Naive thymus-derived CD8-positive, alpha-beta T cell (primary cell): ENCODE data around the gene ELFN2. TPM values are rescaled to one million over a fixed set of nuclear protein-coding genes. Genes with fewer than 3 reads are reported as not detected.
"Not testable (repeated sequence)": the region's sequence is repeated elsewhere in the genome, so short reads cannot be mapped to it uniquely, and the experiment has no call there.

Experiments used
- ATAC-seq, 2 donors: fragments of 150-1000 bp; cut with Tn5 transposase in 1 of 2; sonication (Bioruptor Pico), chemical (Tn5 transposase) in 1 of 2; 1 replicate in 1 of 2; 2 replicates in 1 of 2; pipeline ENCODE4 v1.10.0; 2021; ENCODE audit warnings: mild to moderate bottlenecking in 2 of 2, moderate library complexity in 2 of 2
- POLR2A ChIA-PET: fragments of 350-600 bp; sonication (Branson Sonifier 250); formaldehyde crosslinking; loops from one replicate; lab custom pipeline; 2021; ENCODE audit warnings: antibody characterized with exemption; lab: Charles Lee
- DNase-seq, 10 donors: peaks; one replicate each; pipeline versions ENCODE4 v3.0.0 to v3.0.0-alpha.2; 2020 to 2022
- H3K27ac Mint-ChIP-seq, 10 donors: one replicate each; pipeline ENCODE4 v1.8.0; 2020 to 2022; ENCODE audit warnings: mild to moderate bottlenecking in 10 of 10, mixed read lengths in 10 of 10, moderate library complexity in 4 of 10, inconsistent platforms in 1 of 10
- H3K27me3 Mint-ChIP-seq, 5 donors: one replicate each; pipeline ENCODE4 v1.8.0; 2021 to 2022; ENCODE audit warnings: mixed read lengths in 5 of 5
- H3K36me3 Mint-ChIP-seq, 3 donors: one replicate each; pipeline ENCODE4 v1.8.0; 2020 to 2022; ENCODE audit warnings: mixed read lengths in 3 of 3, mild to moderate bottlenecking in 2 of 3, inconsistent platforms in 1 of 3
- H3K4me1 Mint-ChIP-seq, 4 donors: one replicate each; pipeline ENCODE4 v1.8.0; 2021 to 2022; ENCODE audit warnings: mixed read lengths in 4 of 4
- H3K4me3 Mint-ChIP-seq, 10 donors: one replicate each; pipeline ENCODE4 v1.8.0; 2020 to 2022; ENCODE audit warnings: mild to moderate bottlenecking in 10 of 10, mixed read lengths in 10 of 10, moderate library complexity in 6 of 10, inconsistent platforms in 1 of 10
- H3K9me3 Mint-ChIP-seq, 9 donors: one replicate each; pipeline ENCODE4 v1.8.0; 2020 to 2022; ENCODE audit warnings: mixed read lengths in 9 of 9, mild to moderate bottlenecking in 3 of 9, inconsistent platforms in 1 of 9, moderate library complexity in 1 of 9
- polyA plus RNA-seq, 3 donors: library from polyadenylated mRNA; unstranded; fragments of 300-500 nt; fragmentation: Illumina TruSeq; gene quantifications; one replicate each; pipeline ENCODE4 v1.2.3, GENCODE V29; 2021
- total RNA-seq, 8 experiments: library from RNA in 2 of 8; stranded (reverse) in 2 of 8; gene quantifications; one replicate each; pipeline ENCODE4 v1.2.3 and lab custom pipeline; 2021 to 2026

The ELFN2 gene
- total and polyA plus RNA-seq, 5 experiments from 2014 or later = 0.55 to 0.88 TPM; not detected in 3

- ATAC-seq = no peak
- POLR2A ChIA-PET = interaction anchor here (0.6 kb wide), 1 partner anchor 627 kb away, joined by 4 read pairs; the partner anchor contains the start of gene IFT27
- H3K9me3 Mint-ChIP-seq = no peaks in the 10 kb centered on the region
- peaks cover 0 to 2% (median 0%) of the 10 kb centered on the region in 5 donors for H3K27me3 Mint-ChIP-seq
- H3K27ac Mint-ChIP-seq = peak overlapping the region in 1 of 10 donors; percentile 77
- H3K4me1 Mint-ChIP-seq = peaks cover 0 to 3% (median 0%) of the 10 kb centered on the region in 4 donors
- no peak overlapping the region for H3K4me3 Mint-ChIP-seq
- H3K36me3 Mint-ChIP-seq = no peaks in the 10 kb centered on the region
- no peak for DNase-seq
Measured at GRCh38 chr22:37403267-37403960, 23.9 kb downstream of the ELFN2 start.

- POLR2A ChIA-PET = no interaction called here
Measured at GRCh38 chr22:37402184-37402506, 25.1 kb downstream of the ELFN2 start.

GRCh38 chr22:37401401-37402183, 25.7 kb downstream of the ELFN2 start:
- Mint-ChIP-seq H3K4me1 (peaks cover 0 to 5% (median 2%) of the 10 kb centered on the region in 4 donors), H3K9me3 (no peaks in the 10 kb centered on the region), H3K4me3 (no peak overlapping the region), H3K27me3 (peaks cover 2 to 9% (median 4%) of the 10 kb centered on the region in 5 donors), H3K27ac (no peak overlapping the region), H3K36me3 (no peaks in the 10 kb centered on the region)
- POLR2A ChIA-PET = no interaction called here
- DNase-seq (no peak), ATAC-seq (no peak)

More at GRCh38 chr22:37402184-37402506, 25.1 kb downstream of the ELFN2 start:
- H3K36me3 Mint-ChIP-seq = no peaks in the 10 kb centered on the region
- peaks cover 0 to 3% (median 0%) of the 10 kb centered on the region in 4 donors for H3K4me1 Mint-ChIP-seq
- no peak overlapping the region for H3K4me3 Mint-ChIP-seq
- H3K27ac Mint-ChIP-seq = no peak overlapping the region
- H3K27me3 Mint-ChIP-seq = peaks cover 0 to 3% (median 2%) of the 10 kb centered on the region in 5 donors
- DNase-seq = no peak
- no peak for ATAC-seq
- H3K9me3 Mint-ChIP-seq = no peaks in the 10 kb centered on the region

- Mint-ChIP-seq H3K4me1 (peaks cover 0 to 6% (median 3%) of the 10 kb centered on the region in 4 donors), H3K36me3 (no peaks in the 10 kb centered on the region), H3K27me3 (peaks cover 3 to 12% (median 7%) of the 10 kb centered on the region in 5 donors), H3K9me3 (no peaks in the 10 kb centered on the region), H3K27ac (peak overlapping the region in 1 of 10 donors; percentile 61), H3K4me3 (no peak overlapping the region)
- DNase-seq (no peak), ATAC-seq (no peak)
- POLR2A ChIA-PET = no interaction called here
Measured at GRCh38 chr22:37400719-37401118, 26.6 kb downstream of the ELFN2 start.

- H3K4me3 Mint-ChIP-seq, H3K4me1 Mint-ChIP-seq, POLR2A ChIA-PET, H3K36me3 Mint-ChIP-seq, ATAC-seq, DNase-seq, H3K27ac Mint-ChIP-seq, H3K9me3 Mint-ChIP-seq: not testable (repeated sequence)
- H3K27me3 Mint-ChIP-seq = peaks cover 3 to 12% (median 7%) of the 10 kb centered on the region in 5 donors
Measured at GRCh38 chr22:37399457-37399856, 27.8 kb downstream of the ELFN2 start.

- DNase-seq = no peak
- Mint-ChIP-seq H3K36me3 (no peaks in the 10 kb centered on the region), H3K4me1 (peaks cover 0 to 6% (median 3%) of the 10 kb centered on the region in 4 donors), H3K4me3 (no peak overlapping the region), H3K9me3 (no peaks in the 10 kb centered on the region), H3K27ac (no peak overlapping the region), H3K27me3 (peaks cover 3 to 12% (median 7%) of the 10 kb centered on the region in 5 donors)
- POLR2A ChIA-PET = no interaction called here
- ATAC-seq = no peak
Measured at GRCh38 chr22:37397226-37397625, 30.1 kb downstream of the ELFN2 start.

GRCh38 chr22:37396488-37397084, 30.7 kb downstream of the ELFN2 start:
- H3K27me3 Mint-ChIP-seq = peaks cover 3 to 12% (median 7%) of the 10 kb centered on the region in 5 donors
- no peak for DNase-seq
- H3K4me3 Mint-ChIP-seq = no peak overlapping the region
- no peaks in the 10 kb centered on the region for H3K9me3 Mint-ChIP-seq
- ATAC-seq = no peak
- no peaks in the 10 kb centered on the region for H3K36me3 Mint-ChIP-seq
- peaks cover 0 to 6% (median 2%) of the 10 kb centered on the region in 4 donors for H3K4me1 Mint-ChIP-seq
- POLR2A ChIA-PET = no interaction called here
- peak overlapping the region in 1 of 10 donors; percentile 60 for H3K27ac Mint-ChIP-seq

- no peaks in the 10 kb centered on the region for H3K36me3 Mint-ChIP-seq
- POLR2A ChIA-PET = no interaction called here
- H3K4me3 Mint-ChIP-seq = no peak overlapping the region
- H3K27me3 Mint-ChIP-seq = peaks cover 3 to 12% (median 7%) of the 10 kb centered on the region in 5 donors
- H3K9me3 Mint-ChIP-seq = no peaks in the 10 kb centered on the region
- ATAC-seq (no peak), DNase-seq (no peak)
- H3K4me1 Mint-ChIP-seq = peaks cover 0 to 6% (median 2%) of the 10 kb centered on the region in 4 donors
- H3K27ac Mint-ChIP-seq = no peak overlapping the region
Measured at GRCh38 chr22:37394341-37394740, 32.9 kb downstream of the ELFN2 start.

GRCh38 chr22:37393746-37394145, 33.5 kb downstream of the ELFN2 start:
- Mint-ChIP-seq H3K4me3 (no peak overlapping the region), H3K4me1 (peaks cover 0 to 6% (median 2%) of the 10 kb centered on the region in 4 donors), H3K27ac (peak overlapping the region in 2 of 10 donors; percentile 5 to 73), H3K27me3 (peaks cover 3 to 12% (median 7%) of the 10 kb centered on the region in 5 donors), H3K36me3 (no peaks in the 10 kb centered on the region), H3K9me3 (no peaks in the 10 kb centered on the region)
- no peak for DNase-seq
- POLR2A ChIA-PET = no interaction called here
- ATAC-seq = no peak

GRCh38 chr22:37392721-37393328, 34.5 kb downstream of the ELFN2 start:
- ATAC-seq (no peak), DNase-seq (no peak)
- H3K4me3 Mint-ChIP-seq = no peak overlapping the region
- no peak overlapping the region for H3K27ac Mint-ChIP-seq
- no peaks in the 10 kb centered on the region for H3K36me3 Mint-ChIP-seq
- peaks cover 0 to 6% (median 2%) of the 10 kb centered on the region in 4 donors for H3K4me1 Mint-ChIP-seq
- H3K9me3 Mint-ChIP-seq = no peaks in the 10 kb centered on the region
- peaks cover 2 to 12% (median 7%) of the 10 kb centered on the region in 5 donors for H3K27me3 Mint-ChIP-seq
- POLR2A ChIA-PET = no interaction called here

- POLR2A ChIA-PET = no interaction called here
- DNase-seq (no peak), ATAC-seq (no peak)
- peaks cover 0 to 5% (median 1%) of the 10 kb centered on the region in 4 donors for H3K4me1 Mint-ChIP-seq
- H3K27me3 Mint-ChIP-seq = peaks cover 1 to 11% (median 2%) of the 10 kb centered on the region in 5 donors
- no peak overlapping the region for H3K4me3 Mint-ChIP-seq
- H3K36me3 Mint-ChIP-seq = no peaks in the 10 kb centered on the region
- H3K27ac Mint-ChIP-seq = peak overlapping the region in 1 of 10 donors; percentile 9
- no peaks in the 10 kb centered on the region for H3K9me3 Mint-ChIP-seq
Measured at GRCh38 chr22:37391702-37392101, 35.6 kb downstream of the ELFN2 start.

GRCh38 chr22:37390075-37390474, 37.2 kb downstream of the ELFN2 start:
- peaks cover 0 to 7% (median 0%) of the 10 kb centered on the region in 5 donors for H3K27me3 Mint-ChIP-seq
- no peak overlapping the region for H3K27ac Mint-ChIP-seq
- H3K36me3 Mint-ChIP-seq = no peaks in the 10 kb centered on the region
- DNase-seq (no peak), ATAC-seq (no peak)
- POLR2A ChIA-PET = no interaction called here
- H3K4me3 Mint-ChIP-seq = no peak overlapping the region
- no peaks in the 10 kb centered on the region for H3K9me3 Mint-ChIP-seq
- H3K4me1 Mint-ChIP-seq = peaks cover 0 to 2% (median 0%) of the 10 kb centered on the region in 4 donors
